ENCODE data around the gene DNAJC16. TPM values are rescaled to one million over a fixed set of nuclear protein-coding genes. Genes with fewer than 3 reads are reported as not detected.

The DNAJC16 gene
- total and polyA plus RNA-seq, 2 of the 13 experiments (the other 11 are each of a cell fraction or from before 2014, with no cell fraction given), result 11.4 to 15.4 TPM

DNA sequence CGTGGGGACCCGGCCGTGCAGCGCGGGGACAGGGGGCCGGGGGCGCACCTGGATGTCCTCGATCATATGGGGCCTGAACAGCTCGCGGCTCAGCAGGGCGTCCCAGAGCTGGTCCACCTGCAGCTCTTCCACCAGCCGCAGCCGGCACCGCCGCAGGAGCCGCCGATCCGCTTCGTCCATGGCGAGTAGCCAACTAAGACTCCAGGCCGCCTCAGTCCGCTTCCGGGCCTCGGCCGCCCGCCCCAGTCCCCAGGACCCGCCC, 2.7 kb upstream of the DNAJC16 start, which contains the start of gene CASP9 (continued):
- TF ChIP-seq, protein P1, sequence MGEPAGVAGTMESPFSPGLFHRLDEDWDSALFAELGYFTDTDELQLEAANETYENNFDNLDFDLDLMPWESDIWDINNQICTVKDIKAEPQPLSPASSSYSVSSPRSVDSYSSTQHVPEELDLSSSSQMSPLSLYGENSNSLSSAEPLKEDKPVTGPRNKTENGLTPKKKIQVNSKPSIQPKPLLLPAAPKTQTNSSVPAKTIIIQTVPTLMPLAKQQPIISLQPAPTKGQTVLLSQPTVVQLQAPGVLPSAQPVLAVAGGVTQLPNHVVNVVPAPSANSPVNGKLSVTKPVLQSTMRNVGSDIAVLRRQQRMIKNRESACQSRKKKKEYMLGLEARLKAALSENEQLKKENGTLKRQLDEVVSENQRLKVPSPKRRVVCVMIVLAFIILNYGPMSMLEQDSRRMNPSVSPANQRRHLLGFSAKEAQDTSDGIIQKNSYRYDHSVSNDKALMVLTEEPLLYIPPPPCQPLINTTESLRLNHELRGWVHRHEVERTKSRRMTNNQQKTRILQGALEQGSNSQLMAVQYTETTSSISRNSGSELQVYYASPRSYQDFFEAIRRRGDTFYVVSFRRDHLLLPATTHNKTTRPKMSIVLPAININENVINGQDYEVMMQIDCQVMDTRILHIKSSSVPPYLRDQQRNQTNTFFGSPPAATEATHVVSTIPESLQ (CRISPR knock-in tag; conservative IDR thresholded peaks at IDR 0.05), result no peak
- TF ChIP-seq, protein P2, sequence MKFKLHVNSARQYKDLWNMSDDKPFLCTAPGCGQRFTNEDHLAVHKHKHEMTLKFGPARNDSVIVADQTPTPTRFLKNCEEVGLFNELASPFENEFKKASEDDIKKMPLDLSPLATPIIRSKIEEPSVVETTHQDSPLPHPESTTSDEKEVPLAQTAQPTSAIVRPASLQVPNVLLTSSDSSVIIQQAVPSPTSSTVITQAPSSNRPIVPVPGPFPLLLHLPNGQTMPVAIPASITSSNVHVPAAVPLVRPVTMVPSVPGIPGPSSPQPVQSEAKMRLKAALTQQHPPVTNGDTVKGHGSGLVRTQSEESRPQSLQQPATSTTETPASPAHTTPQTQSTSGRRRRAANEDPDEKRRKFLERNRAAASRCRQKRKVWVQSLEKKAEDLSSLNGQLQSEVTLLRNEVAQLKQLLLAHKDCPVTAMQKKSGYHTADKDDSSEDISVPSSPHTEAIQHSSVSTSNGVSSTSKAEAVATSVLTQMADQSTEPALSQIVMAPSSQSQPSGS (CRISPR knock-in tag; IDR thresholded peaks at IDR 0.05), result peak; percentile 28; the same call in 1 of the 2 replicates
- TF ChIP-seq TEAD3 (CRISPR knock-in tag; optimal IDR thresholded peaks at IDR 0.05; ENCODE audit: borderline replicate concordance) (peak; percentile 26), ZNF737 (CRISPR knock-in tag; IDR thresholded peaks at IDR 0.05; ENCODE audit: borderline replicate concordance) (no peak), ZNF569 (CRISPR knock-in tag; IDR thresholded peaks at IDR 0.05; ENCODE audit: borderline replicate concordance) (no peak), FOXO1 (CRISPR knock-in tag; IDR thresholded peaks at IDR 0.05) (0 out of 2 replicates have a peak, but pooled peaks have one; percentile 26), RXRB (CRISPR knock-in tag; IDR thresholded peaks at IDR 0.05; ENCODE audit: borderline replicate concordance) (no peak), ZNF660 (CRISPR knock-in tag; IDR thresholded peaks at IDR 0.05; ENCODE audit: borderline replicate concordance, low read depth) (no peak), SMYD3 (CRISPR knock-in tag; IDR thresholded peaks at IDR 0.05) (no peak), PHF21A (CRISPR knock-in tag; IDR thresholded peaks at IDR 0.05) (no peak), CEBPG (CRISPR knock-in tag; IDR thresholded peaks at IDR 0.05) (no peak), GATAD1 (CRISPR knock-in tag; IDR thresholded peaks at IDR 0.05) (no peak), ZNF775 (CRISPR knock-in tag; IDR thresholded peaks at IDR 0.05; ENCODE audit: borderline replicate concordance) (no peak), ZNF672 (CRISPR knock-in tag; IDR thresholded peaks at IDR 0.05) (no peak)
- TF ChIP-seq, protein P3, sequence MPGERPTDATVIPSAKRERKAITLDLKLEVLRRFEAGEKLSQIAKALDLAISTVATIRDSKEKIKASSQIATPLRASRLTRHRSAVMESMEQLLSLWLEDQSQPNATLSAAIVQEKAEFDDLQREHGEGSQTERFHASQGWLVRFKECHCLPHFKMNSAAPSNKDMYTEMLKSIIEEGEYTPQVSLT (CRISPR knock-in tag; IDR thresholded peaks at IDR 0.05; ENCODE audit: borderline replicate concordance, low read depth), result no peak
- TF ChIP-seq, protein P4, sequence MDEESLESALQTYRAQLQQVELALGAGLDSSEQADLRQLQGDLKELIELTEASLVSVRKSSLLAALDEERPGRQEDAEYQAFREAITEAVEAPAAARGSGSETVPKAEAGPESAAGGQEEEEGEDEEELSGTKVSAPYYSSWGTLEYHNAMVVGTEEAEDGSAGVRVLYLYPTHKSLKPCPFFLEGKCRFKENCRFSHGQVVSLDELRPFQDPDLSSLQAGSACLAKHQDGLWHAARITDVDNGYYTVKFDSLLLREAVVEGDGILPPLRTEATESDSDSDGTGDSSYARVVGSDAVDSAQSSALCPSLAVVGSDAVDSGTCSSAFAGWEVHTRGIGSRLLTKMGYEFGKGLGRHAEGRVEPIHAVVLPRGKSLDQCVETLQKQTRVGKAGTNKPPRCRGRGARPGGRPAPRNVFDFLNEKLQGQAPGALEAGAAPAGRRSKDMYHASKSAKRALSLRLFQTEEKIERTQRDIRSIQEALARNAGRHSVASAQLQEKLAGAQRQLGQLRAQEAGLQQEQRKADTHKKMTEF (CRISPR knock-in tag; IDR thresholded peaks at IDR 0.05), result peak; percentile 42; the same call in 1 of the 2 replicates
- TF ChIP-seq, protein P5, sequence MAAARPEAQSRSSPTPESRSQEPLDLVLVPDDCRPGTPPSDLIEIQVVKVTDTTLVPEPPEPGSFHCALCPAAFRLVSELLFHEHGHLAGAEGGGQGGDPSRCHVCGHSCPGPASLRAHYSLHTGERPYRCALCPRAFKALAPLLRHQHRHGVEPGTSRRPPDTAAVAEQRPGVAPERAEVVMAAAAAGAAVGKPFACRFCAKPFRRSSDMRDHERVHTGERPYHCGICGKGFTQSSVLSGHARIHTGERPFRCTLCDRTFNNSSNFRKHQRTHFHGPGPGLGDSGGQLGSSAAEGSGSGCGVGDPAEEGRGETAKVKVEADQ (CRISPR knock-in tag; IDR thresholded peaks at IDR 0.05; ENCODE audit: borderline replicate concordance), result no peak
- TF ChIP-seq, protein P6, sequence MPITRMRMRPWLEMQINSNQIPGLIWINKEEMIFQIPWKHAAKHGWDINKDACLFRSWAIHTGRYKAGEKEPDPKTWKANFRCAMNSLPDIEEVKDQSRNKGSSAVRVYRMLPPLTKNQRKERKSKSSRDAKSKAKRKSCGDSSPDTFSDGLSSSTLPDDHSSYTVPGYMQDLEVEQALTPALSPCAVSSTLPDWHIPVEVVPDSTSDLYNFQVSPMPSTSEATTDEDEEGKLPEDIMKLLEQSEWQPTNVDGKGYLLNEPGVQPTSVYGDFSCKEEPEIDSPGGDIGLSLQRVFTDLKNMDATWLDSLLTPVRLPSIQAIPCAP (CRISPR knock-in tag; IDR thresholded peaks at IDR 0.05; ENCODE audit: low read depth), result no peak
- TF ChIP-seq, protein P7, sequence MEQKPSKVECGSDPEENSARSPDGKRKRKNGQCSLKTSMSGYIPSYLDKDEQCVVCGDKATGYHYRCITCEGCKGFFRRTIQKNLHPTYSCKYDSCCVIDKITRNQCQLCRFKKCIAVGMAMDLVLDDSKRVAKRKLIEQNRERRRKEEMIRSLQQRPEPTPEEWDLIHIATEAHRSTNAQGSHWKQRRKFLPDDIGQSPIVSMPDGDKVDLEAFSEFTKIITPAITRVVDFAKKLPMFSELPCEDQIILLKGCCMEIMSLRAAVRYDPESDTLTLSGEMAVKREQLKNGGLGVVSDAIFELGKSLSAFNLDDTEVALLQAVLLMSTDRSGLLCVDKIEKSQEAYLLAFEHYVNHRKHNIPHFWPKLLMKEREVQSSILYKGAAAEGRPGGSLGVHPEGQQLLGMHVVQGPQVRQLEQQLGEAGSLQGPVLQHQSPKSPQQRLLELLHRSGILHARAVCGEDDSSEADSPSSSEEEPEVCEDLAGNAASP (CRISPR knock-in tag; IDR thresholded peaks at IDR 0.05; ENCODE audit: borderline replicate concordance), result no peak
- TF ChIP-seq, protein P8, sequence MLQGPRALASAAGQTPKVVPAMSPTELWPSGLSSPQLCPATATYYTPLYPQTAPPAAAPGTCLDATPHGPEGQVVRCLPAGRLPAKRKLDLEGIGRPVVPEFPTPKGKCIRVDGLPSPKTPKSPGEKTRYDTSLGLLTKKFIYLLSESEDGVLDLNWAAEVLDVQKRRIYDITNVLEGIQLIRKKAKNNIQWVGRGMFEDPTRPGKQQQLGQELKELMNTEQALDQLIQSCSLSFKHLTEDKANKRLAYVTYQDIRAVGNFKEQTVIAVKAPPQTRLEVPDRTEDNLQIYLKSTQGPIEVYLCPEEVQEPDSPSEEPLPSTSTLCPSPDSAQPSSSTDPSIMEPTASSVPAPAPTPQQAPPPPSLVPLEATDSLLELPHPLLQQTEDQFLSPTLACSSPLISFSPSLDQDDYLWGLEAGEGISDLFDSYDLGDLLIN (CRISPR knock-in tag; IDR thresholded peaks at IDR 0.05; ENCODE audit: borderline replicate concordance), result no peak

Measured in HepG2 (cell line).